Islet of Langerhans (tissue), 1 donor: Measurements from ENCODE around the gene TTN.
"Not testable (repeated sequence)": the region's sequence is repeated elsewhere in the genome, so short reads cannot be mapped to it uniquely, and the experiment has no call there.

Experiments
- FAIRE-seq: peaks from one replicate; lab custom pipeline; 2011; peaks lifted over from hg19 to GRCh38; lab: Jason Lieb, UNC

The TTN gene

GRCh38 chr2:178732913-178733312 is 74.3 kb downstream of the TTN start:
- no peak for FAIRE-seq

GRCh38 chr2:178731300-178731699 is 75.9 kb downstream of the TTN start:
- no peak for FAIRE-seq

- no peak for FAIRE-seq
These were observed 77.2 kb downstream of the TTN start for GRCh38 chr2:178730049-178730448.

- no peak for FAIRE-seq
These were observed 83.4 kb downstream of the TTN start for GRCh38 chr2:178723786-178724346.

- FAIRE-seq, result no peak
These were observed 84.9 kb downstream of the TTN start for GRCh38 chr2:178722296-178722695.

- no peak for FAIRE-seq
These were observed 88.2 kb downstream of the TTN start for GRCh38 chr2:178718988-178719387.

- FAIRE-seq, result no peak
These were observed 88.9 kb downstream of the TTN start for GRCh38 chr2:178718283-178718682.

- no peak for FAIRE-seq
These were observed 90.8 kb downstream of the TTN start for GRCh38 chr2:178716394-178716793.

GRCh38 chr2:178715366-178715765 is 91.9 kb downstream of the TTN start:
- no peak for FAIRE-seq

- no peak for FAIRE-seq
These were observed 99.7 kb downstream of the TTN start for GRCh38 chr2:178707476-178707875.

GRCh38 chr2:178704876-178705275 is 102.3 kb downstream of the TTN start:
- no peak for FAIRE-seq

- no peak for FAIRE-seq
These were observed 104.9 kb downstream of the TTN start for GRCh38 chr2:178702361-178702760.

GRCh38 chr2:178700922-178701342 is 106.3 kb downstream of the TTN start:
- FAIRE-seq, result peak; percentile 47

GRCh38 chr2:178700136-178700535 is 107.1 kb downstream of the TTN start:
- FAIRE-seq, result no peak

- no peak for FAIRE-seq
These were observed 114.4 kb downstream of the TTN start for GRCh38 chr2:178692845-178693244.

- no peak for FAIRE-seq
These were observed 117.4 kb downstream of the TTN start for GRCh38 chr2:178689808-178690207.

- no peak for FAIRE-seq
These were observed 123.3 kb downstream of the TTN start for GRCh38 chr2:178683877-178684276.

- no peak for FAIRE-seq
These were observed 126.1 kb downstream of the TTN start for GRCh38 chr2:178681081-178681480.

GRCh38 chr2:178679891-178680290 is 127.3 kb downstream of the TTN start:
- FAIRE-seq, result no peak

GRCh38 chr2:178677599-178677998 is 129.6 kb downstream of the TTN start:
- FAIRE-seq, result no peak

- no peak for FAIRE-seq
These were observed 131.2 kb downstream of the TTN start for GRCh38 chr2:178676046-178676445.

GRCh38 chr2:178674122-178674521 is 133.1 kb downstream of the TTN start:
- no peak for FAIRE-seq

GRCh38 chr2:178666458-178666857 is 140.8 kb downstream of the TTN start:
- no peak for FAIRE-seq

GRCh38 chr2:178658480-178658879 is 148.7 kb downstream of the TTN start:
- not testable (repeated sequence) for FAIRE-seq

GRCh38 chr2:178650554-178650953 is 156.7 kb downstream of the TTN start:
- no peak for FAIRE-seq
